ENCODE measurements around the gene PTPN3.
"Not testable (repeated sequence)": the region's sequence is repeated elsewhere in the genome, so short reads cannot be mapped to it uniquely, and the experiment has no call there.

The PTPN3 gene

GRCh38 chr9:109372246-109372645 is 125.9 kb downstream of the PTPN3 start:
- no peak overlapping the region for H3K4me3 ChIP-seq (ENCODE audit: low read depth, low read length)
- no peak for DNase-seq (ENCODE audit: low read depth)
- TF ChIP-seq CTCF (IDR thresholded peaks at IDR 0.05; ENCODE audit: insufficient read depth, low read depth, low read length, missing control alignments): no peak

GRCh38 chr9:109371374-109371773 is 126.7 kb downstream of the PTPN3 start:
- TF ChIP-seq CTCF (IDR thresholded peaks at IDR 0.05; ENCODE audit: insufficient read depth, low read depth, low read length, missing control alignments): no peak
- DNase-seq (ENCODE audit: low read depth): no peak
- H3K4me3 ChIP-seq (ENCODE audit: low read depth, low read length): no peak overlapping the region

GRCh38 chr9:109369285-109369684 is 128.8 kb downstream of the PTPN3 start:
- DNase-seq (ENCODE audit: low read depth): peak; percentile 83
- H3K4me3 ChIP-seq (ENCODE audit: low read depth, low read length): no peak overlapping the region
- TF ChIP-seq CTCF (IDR thresholded peaks at IDR 0.05; ENCODE audit: insufficient read depth, low read depth, low read length, missing control alignments): no peak

GRCh38 chr9:109360771-109361170 is 137.3 kb downstream of the PTPN3 start:
- DNase-seq (ENCODE audit: low read depth): no peak
- no peak for TF ChIP-seq CTCF (IDR thresholded peaks at IDR 0.05; ENCODE audit: insufficient read depth, low read depth, low read length, missing control alignments)
- H3K4me3 ChIP-seq (ENCODE audit: low read depth, low read length): no peak overlapping the region

GRCh38 chr9:109358968-109359603 is 139.0 kb downstream of the PTPN3 start:
- not testable (repeated sequence) for DNase-seq (ENCODE audit: low read depth); H3K4me3 ChIP-seq (ENCODE audit: low read depth, low read length)

- DNase-seq (ENCODE audit: low read depth): no peak
- TF ChIP-seq CTCF (IDR thresholded peaks at IDR 0.05; ENCODE audit: insufficient read depth, low read depth, low read length, missing control alignments): no peak
- no peak overlapping the region for H3K4me3 ChIP-seq (ENCODE audit: low read depth, low read length)
Measured at GRCh38 chr9:109355564-109356297, 142.4 kb downstream of the PTPN3 start.

- no peak overlapping the region for H3K4me3 ChIP-seq (ENCODE audit: low read depth, low read length)
- no peak for TF ChIP-seq CTCF (IDR thresholded peaks at IDR 0.05; ENCODE audit: insufficient read depth, low read depth, low read length, missing control alignments)
- no peak for DNase-seq (ENCODE audit: low read depth)
Measured at GRCh38 chr9:109354190-109354589, 143.9 kb downstream of the PTPN3 start.
